PC-9 (cell line): Measurements from ENCODE around the gene CCDC154. TPM values are rescaled to one million over a fixed set of nuclear protein-coding genes. Genes with fewer than 3 reads are reported as not detected.

Experiments
- BruUV-seq: library from RNA; stranded (reverse); fragments of 400-500 nt; replicated peaks from 2 replicates; lab custom pipeline; 2021; lab: Mats Ljungman, UMichigan
- CTCF ChIA-PET: fragments of 300-600 bp; sonication (Branson Sonifier 250); formaldehyde crosslinking; loops from one replicate; lab custom pipeline; 2022; ENCODE audit warnings: antibody characterized with exemption; lab: Charles Lee
- POLR2A ChIA-PET: fragments of 300-600 bp; sonication (Branson Sonifier 250); formaldehyde crosslinking; loops from one replicate; lab custom pipeline; 2022; ENCODE audit warnings: antibody characterized with exemption; ENCODE audit not compliant: unreplicated experiment; lab: Charles Lee
- DNase-seq, 2 experiments: peaks; one replicate each; pipeline versions ENCODE4 v3.0.0 to v3.0.0-alpha.2; 2015 to 2022; ENCODE audit warnings: mixed read lengths in 1 of 2
- H2AFZ ChIP-seq: fragments of 200-600 bp; sonication (generic); 2 replicates; pipeline ENCODE4 v1.8.1; 2017; ENCODE audit warnings: antibody characterized with exemption
- H3F3A ChIP-seq: fragments of 200-600 bp; sonication (generic); 2 replicates; pipeline ENCODE4 v1.8.1; 2017; ENCODE audit warnings: antibody characterized with exemption, mild to moderate bottlenecking, low read depth; ENCODE audit not compliant: insufficient read depth
- H3K27ac ChIP-seq: fragments of 200-600 bp; sonication (generic); 2 replicates; pipeline ENCODE4 v1.6.1; 2016; ENCODE audit warnings: mixed run types
- H3K27me3 ChIP-seq: fragments of 200-600 bp; sonication (generic); 2 replicates; pipeline ENCODE4 v1.6.1; 2016; ENCODE audit warnings: low read depth, mixed run types; ENCODE audit not compliant: insufficient read depth
- H3K36me3 ChIP-seq: fragments of 200-600 bp; sonication (generic); 2 replicates; pipeline ENCODE4 v1.6.1; 2016; ENCODE audit warnings: low read depth, mixed run types
- H3K4me1 ChIP-seq: fragments of 200-600 bp; sonication (generic); replicated peaks from 2 replicates; pipeline ENCODE4 v1.6.1; 2016; ENCODE audit warnings: mixed run types; ENCODE audit not compliant: insufficient read depth
- H3K4me2 ChIP-seq: fragments of 200-600 bp; sonication (generic); 2 replicates; pipeline ENCODE4 v1.6.1; 2017; ENCODE audit warnings: mixed run types
- H3K4me3 ChIP-seq: fragments of 200-600 bp; sonication (generic); 2 replicates; pipeline ENCODE4 v1.6.1; 2016; ENCODE audit warnings: mixed run types
- H3K79me2 ChIP-seq: fragments of 200-600 bp; sonication (generic); 2 replicates; pipeline ENCODE4 v1.6.1; 2017; ENCODE audit warnings: low read depth, mixed run types
- H3K9me2 ChIP-seq: fragments of 200-600 bp; sonication (generic); 2 replicates; pipeline ENCODE4 v1.8.1; 2017; ENCODE audit warnings: mild to moderate bottlenecking; ENCODE audit not compliant: insufficient read depth
- H3K9me3 ChIP-seq: fragments of 200-600 bp; sonication (generic); 2 replicates; pipeline ENCODE4 v1.8.1; 2016; ENCODE audit warnings: low read depth; ENCODE audit not compliant: insufficient read depth
- H4K20me1 ChIP-seq: fragments of 200-600 bp; sonication (generic); 2 replicates; pipeline ENCODE4 v1.8.1; 2017; ENCODE audit not compliant: insufficient read depth
- EZH2 ChIP-seq: fragments of 200-600 bp; sonication (generic); IDR thresholded peaks from 2 replicates; pipeline ENCODE4 v1.8.0; 2017; ENCODE audit warnings: antibody characterized with exemption, low read depth
- intact Hi-C: fragments of 100-400 bp; cut with micrococcal nuclease; formaldehyde crosslinking; loops from one replicate; pipeline ENCODE4 v1.10.0; 2022; ENCODE audit not compliant: unreplicated experiment
- total RNA-seq: library from RNA; stranded (reverse); gene quantifications from 2 replicates; pipeline ENCODE4 v1.2.3, GENCODE V29; 2021
- TF ChIP-seq, protein P1 (sequence below): fragments of 200-600 bp; sonication (generic); conservative IDR thresholded peaks from 2 replicates; pipeline ENCODE4 v1.6.1; 2017; ENCODE audit warnings: mixed run types, antibody characterized with exemption, mild to moderate bottlenecking, moderate library complexity

CCDC154 gene
- total RNA-seq, 1 experiment from 2014 or later: 2.4 TPM

DNA sequence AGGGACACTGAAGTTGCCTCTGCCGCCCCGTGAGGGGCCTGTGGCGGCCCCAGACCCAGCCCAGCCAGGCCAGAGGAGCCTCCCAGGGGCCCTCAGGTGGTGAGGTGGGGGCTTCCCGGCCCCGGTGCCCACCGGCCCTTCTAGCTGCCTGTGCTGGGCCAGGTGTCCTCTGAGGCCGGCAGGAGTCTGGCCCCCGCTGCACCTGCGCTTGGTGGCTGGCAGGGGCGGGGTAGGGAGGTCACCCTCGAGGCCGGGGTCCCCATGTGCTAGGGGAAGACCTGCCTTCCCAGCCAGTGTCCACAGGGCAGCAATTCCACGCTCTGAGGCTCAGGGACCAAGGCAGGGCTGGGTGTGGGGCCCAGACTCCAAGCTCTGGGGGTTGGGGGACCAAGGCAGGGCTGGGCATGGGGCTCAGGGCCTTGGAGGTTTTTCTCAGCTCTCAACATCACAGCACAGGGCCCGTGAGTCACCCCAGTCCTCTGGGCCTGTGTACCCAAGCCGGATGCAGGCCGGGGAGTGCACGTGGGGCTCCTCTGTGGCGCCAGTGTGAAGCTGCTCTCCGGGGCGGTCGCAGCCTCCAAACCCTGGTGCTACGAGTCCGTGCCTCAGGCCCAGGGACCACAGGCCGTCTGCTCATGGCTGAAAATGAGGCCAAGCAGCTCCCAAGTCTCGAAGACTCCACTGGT is 1.3 kb upstream of the CCDC154 start:
- no TSS peak for BruUV-seq
- no peaks in the 10 kb centered on the region for H3K36me3 ChIP-seq
- no peaks in the 10 kb centered on the region for H3K4me1 ChIP-seq
- H3K9me3 ChIP-seq: no peaks in the 10 kb centered on the region
- no peak overlapping the region for H3K4me3 ChIP-seq
- H3K27me3 ChIP-seq: no peaks in the 10 kb centered on the region
- H3K4me2 ChIP-seq: no peak overlapping the region
- no peaks in the 10 kb centered on the region for H4K20me1 ChIP-seq
- intact Hi-C loops: no loop called here
- H3K9me2 ChIP-seq: no peaks in the 10 kb centered on the region
- CTCF ChIA-PET: interaction anchor here (0.6 kb wide), 1 partner anchor 17 kb away, joined by 3 read pairs; no protein-coding TSS in a partner anchor
- no peak overlapping the region for H2AFZ ChIP-seq
- H3F3A ChIP-seq: no peaks in the 10 kb centered on the region
- POLR2A ChIA-PET: no interaction called here
- no peaks in the 10 kb centered on the region for H3K79me2 ChIP-seq
- H3K27ac ChIP-seq: no peak overlapping the region
- TF ChIP-seq, protein P1, sequence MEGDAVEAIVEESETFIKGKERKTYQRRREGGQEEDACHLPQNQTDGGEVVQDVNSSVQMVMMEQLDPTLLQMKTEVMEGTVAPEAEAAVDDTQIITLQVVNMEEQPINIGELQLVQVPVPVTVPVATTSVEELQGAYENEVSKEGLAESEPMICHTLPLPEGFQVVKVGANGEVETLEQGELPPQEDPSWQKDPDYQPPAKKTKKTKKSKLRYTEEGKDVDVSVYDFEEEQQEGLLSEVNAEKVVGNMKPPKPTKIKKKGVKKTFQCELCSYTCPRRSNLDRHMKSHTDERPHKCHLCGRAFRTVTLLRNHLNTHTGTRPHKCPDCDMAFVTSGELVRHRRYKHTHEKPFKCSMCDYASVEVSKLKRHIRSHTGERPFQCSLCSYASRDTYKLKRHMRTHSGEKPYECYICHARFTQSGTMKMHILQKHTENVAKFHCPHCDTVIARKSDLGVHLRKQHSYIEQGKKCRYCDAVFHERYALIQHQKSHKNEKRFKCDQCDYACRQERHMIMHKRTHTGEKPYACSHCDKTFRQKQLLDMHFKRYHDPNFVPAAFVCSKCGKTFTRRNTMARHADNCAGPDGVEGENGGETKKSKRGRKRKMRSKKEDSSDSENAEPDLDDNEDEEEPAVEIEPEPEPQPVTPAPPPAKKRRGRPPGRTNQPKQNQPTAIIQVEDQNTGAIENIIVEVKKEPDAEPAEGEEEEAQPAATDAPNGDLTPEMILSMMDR: no peak
- no peak for TF ChIP-seq EZH2
- no peak for DNase-seq

DNA sequence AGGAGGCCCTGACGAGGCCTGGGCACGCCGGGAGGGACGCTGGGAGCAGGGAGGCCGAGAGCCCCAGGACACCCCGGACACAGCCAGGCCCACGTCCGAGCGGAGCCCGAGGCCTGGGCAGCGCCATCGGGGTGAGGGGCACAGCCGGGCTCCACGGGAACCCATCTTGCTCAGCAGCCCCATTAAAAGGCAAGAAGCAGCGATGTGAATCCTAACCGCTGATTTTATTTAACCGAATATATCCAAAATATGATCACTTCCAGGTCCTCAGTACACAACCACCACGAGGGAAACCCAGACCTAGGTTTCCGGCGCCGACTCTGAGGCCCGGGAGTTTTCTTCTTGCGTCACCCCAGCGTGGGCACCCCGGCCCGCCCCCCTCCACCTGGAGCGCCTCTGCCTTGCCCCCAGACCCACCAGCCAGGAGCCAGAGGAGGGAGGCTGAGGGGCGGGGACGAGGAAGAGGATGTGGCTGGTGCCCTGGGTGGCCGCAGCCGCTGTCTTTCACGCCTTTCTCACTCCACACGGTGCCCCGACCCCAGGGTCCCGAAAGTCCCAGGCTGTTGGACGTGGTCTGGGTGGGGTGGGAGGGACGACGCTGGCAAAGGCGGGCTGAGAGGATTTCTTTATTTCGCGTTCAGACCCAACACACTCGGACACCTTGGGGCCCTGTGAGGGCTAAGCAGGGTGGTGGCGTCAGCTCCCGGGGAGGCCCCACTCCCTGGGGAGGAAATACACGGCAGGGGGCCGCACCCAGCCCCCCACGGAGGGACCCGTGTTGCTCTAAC is 568 bp upstream of the CCDC154 start:
- no peak overlapping the region for H3K4me2 ChIP-seq
- intact Hi-C loops: no loop called here
- POLR2A ChIA-PET: no interaction called here
- DNase-seq: no peak
- H3K9me2 ChIP-seq: no peaks in the 10 kb centered on the region
- no peak overlapping the region for H2AFZ ChIP-seq
- no peaks in the 10 kb centered on the region for H3K27me3 ChIP-seq
- no TSS peak for BruUV-seq
- H3K9me3 ChIP-seq: no peaks in the 10 kb centered on the region
- no peaks in the 10 kb centered on the region for H3K79me2 ChIP-seq
- no peak overlapping the region for H3K4me3 ChIP-seq
- TF ChIP-seq, protein P1: no peak
- no peak for TF ChIP-seq EZH2
- H3K36me3 ChIP-seq: no peaks in the 10 kb centered on the region
- H3K27ac ChIP-seq: no peak overlapping the region
- no peaks in the 10 kb centered on the region for H3K4me1 ChIP-seq
- H4K20me1 ChIP-seq: no peaks in the 10 kb centered on the region
- CTCF ChIA-PET: no interaction called here
- no peaks in the 10 kb centered on the region for H3F3A ChIP-seq

DNA sequence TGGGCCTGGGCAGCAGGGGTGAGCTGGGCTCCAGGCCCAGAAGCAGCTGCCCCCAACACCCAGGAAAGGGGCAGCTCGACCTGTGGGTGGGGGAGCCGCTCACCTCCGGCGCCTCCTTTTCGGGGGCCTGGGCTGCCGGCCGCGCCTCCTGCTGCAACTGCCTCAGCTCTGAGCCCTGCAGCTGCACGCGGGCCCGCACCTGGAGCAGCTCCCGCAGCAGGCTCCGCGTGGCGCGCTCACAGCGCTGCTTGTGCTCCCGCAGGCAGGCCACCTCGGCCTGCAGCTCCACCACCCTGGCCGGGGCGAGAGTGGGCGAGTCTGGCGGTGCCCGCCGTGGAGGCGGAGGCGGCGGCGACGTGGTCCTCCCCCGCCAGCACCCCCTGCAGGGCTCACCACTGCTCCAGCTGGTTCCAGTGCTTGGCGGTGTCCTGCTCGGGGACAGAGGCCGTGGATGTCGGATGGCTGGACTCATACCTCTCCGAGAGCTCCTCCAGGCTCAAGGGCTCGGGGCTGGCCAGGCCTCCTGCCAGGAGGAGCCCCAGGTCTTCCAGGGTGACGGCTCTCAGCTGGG is 868 bp downstream of the CCDC154 start:
- no peaks in the 10 kb centered on the region for H3K79me2 ChIP-seq
- CTCF ChIA-PET: no interaction called here
- no peaks in the 10 kb centered on the region for H3K36me3 ChIP-seq
- no peaks in the 10 kb centered on the region for H3K9me2 ChIP-seq
- intact Hi-C loops: no loop called here
- no peaks in the 10 kb centered on the region for H3K9me3 ChIP-seq
- H3K27ac ChIP-seq: no peak overlapping the region
- POLR2A ChIA-PET: no interaction called here
- H3F3A ChIP-seq: no peaks in the 10 kb centered on the region
- no peak for DNase-seq
- no peaks in the 10 kb centered on the region for H3K27me3 ChIP-seq
- no peak overlapping the region for H2AFZ ChIP-seq
- no peaks in the 10 kb centered on the region for H4K20me1 ChIP-seq
- no peak overlapping the region for H3K4me3 ChIP-seq
- no peak overlapping the region for H3K4me2 ChIP-seq
- no peak for TF ChIP-seq EZH2
- TF ChIP-seq, protein P1: no peak
- no peaks in the 10 kb centered on the region for H3K4me1 ChIP-seq
- no TSS peak for BruUV-seq
